HG03520 (cell line): Measurements from ENCODE around the gene LSM5.

ENCODE experiments used
- ATAC-seq: cut with Tn5 transposase; IDR thresholded peaks from one replicate; pipeline ENCODE4 v1.9.1; 2021; ENCODE audit warnings: mild to moderate bottlenecking, moderate library complexity; ENCODE audit not compliant: unreplicated experiment

The LSM5 gene

DNA sequence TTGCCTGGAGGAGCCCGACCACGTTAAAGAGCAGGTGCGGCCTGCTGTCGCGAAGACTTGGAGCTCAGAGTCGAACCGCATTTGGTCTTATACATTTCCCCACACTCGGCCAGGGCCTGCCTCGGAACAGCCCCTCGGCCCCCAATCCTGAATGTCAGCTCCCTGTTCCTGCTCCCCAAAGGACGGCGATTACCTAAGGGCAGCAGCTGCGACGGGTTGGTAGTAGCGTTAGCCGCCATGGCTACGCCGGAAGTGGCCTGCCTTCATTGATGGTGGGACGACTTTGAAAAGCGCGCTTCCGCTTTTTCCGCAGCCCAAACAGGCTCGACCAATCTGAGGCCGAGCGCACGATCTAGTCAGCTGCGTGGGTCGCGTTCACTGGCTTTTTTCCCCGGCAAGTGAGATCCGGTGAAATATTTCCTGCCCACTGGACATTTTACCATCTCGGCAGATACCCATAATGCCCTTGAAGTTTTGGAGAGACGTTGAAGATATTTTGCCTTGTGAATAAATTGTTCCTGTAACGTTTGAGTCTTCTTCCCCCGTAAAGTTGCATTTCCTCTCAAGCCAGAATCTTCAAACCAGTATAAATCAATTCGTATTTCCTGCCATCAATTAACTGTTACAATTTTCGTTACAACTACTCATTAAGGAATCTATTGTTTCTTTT lies at the start of gene LSM5:
TSS of gene LSM5 (minus strand) at position 254 of the 670 bp plus-strand sequence. CDS start at position 239, 15 bp downstream.
- ATAC-seq: peak; percentile 87

DNA sequence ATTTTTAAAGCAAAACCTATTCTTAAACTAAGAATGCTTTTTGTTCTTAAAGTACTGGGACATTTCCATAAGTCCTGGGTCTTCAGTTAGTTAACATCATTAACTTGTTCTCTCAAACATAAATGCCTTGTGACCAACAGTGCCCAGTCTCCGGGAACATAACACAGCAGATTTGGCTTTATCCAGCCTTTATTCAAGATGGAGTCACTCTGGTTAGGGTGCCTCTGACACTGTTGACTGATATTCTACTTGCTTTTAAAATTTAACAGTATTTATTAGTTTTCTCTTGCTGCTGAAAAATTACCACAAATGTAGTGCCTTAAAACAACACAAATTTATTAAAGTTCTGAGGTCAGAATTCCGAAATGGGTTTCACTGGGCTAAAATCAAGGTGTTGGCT lies 49.2 kb upstream of the LSM5 start:
- no peak for ATAC-seq

DNA sequence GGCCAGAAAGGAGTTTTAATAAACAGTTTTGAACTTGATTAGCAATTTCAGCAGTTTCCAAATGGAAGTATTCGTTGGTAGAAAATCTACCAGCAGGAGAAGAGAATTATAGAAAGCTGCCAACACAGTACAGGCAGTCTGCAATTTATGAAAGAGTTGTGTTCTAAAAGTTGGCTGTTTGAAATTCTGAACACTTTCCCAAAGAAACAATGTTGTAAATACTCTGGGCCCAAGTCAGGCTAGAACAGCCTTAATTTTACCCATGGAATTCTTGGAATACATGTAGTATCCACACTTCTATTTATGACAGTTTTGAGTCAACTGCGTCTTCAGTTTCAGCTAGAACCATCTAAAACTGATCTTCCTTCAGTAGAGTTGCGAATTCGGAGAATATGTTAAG lies 47.6 kb upstream of the LSM5 start:
- ATAC-seq: no peak

DNA sequence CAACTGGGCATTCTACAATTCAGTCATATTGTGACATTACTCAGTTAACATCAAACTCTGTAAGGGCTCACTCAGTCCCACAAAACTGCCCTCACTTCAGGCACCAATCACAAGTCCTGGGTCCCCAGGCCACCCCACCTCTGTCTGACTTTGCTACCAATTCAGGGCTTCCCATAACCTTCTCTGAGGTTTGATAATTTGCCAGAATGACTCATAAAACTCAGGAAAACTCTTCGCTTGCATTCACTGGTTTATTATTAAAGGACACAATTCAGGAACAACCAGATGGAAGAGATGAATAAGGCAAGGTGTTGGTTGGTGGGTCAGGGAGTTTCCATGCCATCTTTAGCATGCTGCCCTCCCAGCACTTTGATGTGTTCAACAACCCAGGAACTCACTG lies 46.4 kb upstream of the LSM5 start:
- no peak for ATAC-seq

DNA sequence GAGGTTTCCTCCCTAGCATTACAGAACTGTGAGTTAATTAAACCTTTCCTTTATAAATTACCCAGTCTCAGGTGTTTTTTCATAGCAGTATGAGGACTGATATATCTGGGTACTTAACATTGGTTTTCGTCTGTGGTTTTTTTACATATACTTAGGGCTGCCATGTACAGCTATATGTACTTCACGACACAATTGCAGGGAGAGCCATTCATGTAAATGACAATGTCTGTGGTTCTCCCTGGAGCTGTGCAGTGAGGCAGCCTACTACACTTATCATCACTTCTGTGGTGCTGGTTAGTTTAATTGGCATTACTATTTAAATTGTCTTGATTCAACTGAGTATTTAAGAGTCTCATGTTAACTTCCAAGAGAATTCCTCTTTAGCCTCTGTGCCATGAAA lies 45.8 kb upstream of the LSM5 start:
- ATAC-seq: no peak

DNA sequence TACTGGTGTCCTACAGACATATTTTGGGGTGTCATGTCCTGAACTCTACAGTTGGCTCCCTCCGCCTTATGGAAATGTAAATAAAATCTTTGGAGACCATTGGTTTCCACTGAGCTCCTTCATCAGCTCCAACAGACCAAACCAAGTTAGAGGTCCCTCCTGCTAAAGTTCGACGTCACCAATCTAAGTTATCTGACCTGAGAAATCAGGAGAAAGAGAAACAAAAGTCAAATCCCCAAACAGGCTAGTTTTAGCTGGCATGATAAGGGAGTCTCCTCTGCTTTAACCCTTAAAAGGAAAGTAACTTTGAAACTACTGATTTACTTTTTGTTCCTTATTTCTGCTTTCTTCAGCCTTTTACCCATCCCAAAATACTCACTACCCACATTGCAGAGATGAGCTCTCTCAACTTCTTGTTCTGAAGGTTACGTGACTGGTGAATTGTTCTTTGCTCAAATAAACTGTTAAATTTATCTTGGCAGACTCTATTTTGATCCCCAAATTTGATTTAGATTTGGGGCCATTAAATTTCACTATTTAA lies 45.1 kb upstream of the LSM5 start:
- no peak for ATAC-seq

DNA sequence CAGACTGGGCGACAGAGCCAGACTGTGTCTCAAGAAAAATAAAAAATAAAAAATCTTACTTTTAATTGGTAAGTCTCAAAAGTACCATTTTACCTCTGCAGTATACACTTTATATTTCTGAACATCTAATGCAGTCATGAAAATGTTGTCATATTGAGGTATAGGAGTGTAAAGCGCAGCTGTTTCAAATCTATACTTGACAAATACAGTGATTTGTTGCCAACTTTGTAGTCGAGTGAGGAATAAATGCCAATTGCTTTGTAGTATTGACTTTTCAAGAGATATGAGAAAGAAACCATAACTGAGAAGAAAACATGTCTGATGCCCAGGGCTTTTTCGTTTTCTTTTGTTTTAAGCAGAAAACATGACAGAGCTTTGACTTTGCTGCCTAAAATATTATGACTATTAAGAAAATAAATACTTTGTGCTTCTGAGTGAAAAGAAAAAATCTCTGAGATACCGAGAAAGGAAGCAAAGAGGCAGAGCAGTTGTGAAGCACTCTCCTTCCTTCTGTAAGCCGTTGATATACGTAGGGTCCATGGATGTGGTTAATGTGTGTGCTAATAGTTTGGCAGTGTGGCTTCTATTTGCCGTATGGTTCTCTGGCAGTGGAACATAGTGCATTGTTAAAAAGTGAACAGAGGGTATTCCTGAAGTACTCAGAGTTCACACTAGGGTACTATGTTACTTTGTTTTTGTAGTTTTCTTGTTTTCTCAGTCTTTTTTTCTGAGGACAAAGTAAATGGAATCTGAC lies 43.3 kb upstream of the LSM5 start:
- no peak for ATAC-seq

DNA sequence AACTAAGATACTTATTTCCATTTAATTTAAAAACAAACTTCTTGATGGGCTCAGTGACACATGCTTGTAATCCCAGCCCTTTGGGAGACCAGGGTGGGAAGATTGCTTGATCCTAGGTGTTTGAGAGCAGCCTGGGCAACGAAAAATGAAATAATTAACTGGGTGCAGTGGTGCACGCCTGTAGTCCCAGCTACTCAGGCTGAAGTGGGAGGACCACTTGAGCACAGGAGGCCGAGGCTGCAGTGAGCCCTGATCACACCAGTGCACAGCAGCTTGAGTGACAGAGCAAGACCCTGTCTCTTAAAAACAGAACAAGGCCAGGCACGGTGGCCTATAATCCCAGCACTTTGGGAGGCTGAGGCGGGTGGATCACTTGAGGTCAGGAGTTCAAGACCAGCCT lies 42.5 kb upstream of the LSM5 start:
- ATAC-seq: no peak

DNA sequence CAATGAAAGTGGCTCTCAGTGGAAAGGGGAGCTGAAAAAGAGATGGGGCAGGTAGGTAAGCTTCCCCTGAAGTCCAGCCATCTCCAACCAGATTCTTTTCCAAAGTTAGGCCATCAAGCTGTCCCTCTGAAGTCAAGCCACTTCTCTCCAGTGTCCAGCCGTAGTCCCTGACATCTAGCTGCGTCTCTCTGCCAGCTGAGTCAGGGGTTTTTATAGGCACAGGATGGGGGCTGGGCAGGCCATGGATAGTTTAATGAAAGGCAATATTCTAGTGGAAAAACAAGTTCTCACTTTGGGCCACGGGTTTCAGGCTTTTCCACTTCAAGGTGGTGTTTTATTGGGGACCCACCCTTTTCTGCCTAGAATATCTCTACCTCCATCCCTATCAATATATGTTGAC lies 41.9 kb upstream of the LSM5 start:
- no peak for ATAC-seq

DNA sequence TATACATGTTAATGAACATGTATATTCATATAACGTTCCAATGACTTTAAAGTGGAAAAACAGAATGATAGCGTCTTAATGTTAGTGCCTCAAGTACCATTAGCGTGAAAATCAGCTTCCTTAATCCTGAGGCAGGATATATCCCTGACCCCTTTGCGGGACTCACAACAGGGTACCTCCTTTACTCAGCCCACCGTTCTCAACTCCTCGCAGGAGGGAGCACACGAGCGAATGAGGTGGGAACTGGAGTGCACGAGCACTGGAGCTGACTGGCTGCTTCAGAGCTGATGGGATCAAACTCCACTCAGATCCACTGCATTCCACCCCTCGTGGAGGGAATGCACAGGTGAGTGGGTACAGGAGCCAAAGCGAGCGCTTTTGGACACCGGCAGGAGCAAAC lies 41.2 kb upstream of the LSM5 start:
- no peak for ATAC-seq

DNA sequence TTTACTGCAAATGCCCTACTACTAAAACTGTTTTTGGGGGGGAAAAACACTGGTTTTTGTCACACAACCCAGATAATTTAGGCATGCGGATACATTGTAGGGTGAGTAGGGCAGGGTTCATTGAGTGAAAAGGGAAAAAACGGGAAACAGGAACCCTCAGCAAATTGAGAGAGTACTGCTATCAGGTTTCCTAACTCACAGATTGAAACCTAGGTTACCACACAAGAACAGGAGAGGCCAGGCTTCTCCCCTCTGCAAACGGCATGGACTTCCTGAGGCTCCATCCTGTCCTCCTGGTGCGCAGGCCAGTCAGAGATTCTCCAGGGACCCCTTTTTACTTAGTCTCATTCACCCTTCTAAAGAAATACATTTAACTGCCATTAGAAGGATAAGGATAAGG lies 35.7 kb upstream of the LSM5 start:
- ATAC-seq: no peak

DNA sequence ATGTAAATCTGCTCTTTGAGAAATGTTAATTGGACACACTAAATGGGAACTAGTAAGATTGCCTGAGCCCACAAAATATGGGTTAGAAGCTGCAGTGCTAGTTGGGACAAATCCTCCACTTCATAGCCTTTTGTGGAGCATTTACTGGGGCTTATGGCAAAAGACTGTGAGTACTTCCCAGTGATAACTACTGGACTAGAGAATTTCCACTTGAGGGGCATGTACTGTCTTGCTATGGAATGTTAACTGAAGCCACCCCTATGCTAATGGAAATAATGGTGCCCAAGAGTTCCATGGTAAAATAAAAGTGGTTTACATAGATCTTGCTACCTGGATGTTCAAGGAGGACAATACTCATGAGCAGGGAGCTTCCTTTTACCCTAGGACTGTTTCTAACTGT lies 34.5 kb upstream of the LSM5 start:
- no peak for ATAC-seq

DNA sequence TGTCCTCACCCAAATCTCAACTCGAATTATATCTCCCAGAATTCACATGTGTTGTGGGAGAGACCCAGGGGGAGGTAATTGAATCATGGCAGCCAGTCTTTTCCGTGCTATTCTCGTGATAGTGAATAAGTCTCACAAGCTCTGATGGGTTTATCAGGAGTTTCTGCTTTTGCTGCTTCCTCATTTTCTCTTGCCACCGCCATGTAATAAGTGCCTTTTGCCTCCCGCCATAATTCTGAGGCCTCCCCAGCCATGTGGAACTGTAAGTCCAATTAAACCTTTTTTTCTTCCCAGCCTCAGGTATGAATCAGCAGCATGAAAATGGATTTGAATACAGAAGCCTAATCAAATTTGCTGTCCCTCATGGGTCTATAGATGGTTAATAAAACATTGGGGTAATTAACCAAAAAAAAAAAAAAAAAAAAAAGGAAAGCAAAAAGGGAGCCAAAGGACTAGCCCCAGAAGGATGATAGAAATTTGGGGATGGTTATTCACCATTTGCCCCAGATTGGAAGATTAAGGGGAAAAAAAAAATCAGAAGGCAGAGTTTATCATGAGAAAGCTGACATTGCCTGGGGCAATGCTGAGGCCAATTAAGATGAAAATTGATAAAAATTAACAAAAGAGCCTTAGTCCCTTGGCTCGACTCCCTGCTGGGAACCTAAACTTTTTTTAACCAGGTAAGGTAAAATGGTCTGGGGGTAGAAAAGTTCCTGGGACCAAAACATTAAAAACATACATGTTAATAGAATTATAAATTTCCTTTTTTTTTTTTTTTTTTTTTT lies 32.8 kb upstream of the LSM5 start:
- no peak for ATAC-seq

DNA sequence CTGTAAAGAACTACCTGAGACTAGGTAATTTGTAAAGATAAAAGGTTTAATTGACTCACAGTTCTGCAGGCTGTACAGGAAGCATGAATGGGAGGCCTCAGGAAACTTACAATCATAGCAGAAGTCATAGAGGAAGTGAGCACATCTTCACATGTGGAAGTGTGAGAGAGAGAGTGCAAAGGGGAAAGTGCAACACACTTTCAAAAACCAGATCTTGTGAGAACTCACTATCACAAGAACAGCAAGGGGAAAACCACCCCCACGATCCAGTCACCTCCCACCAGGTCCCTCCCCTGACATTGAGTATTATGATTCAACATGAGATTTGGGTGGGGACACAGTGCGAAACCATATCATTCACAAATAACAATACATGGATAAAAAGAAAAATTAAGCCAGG lies 29.6 kb upstream of the LSM5 start:
- ATAC-seq: no peak

DNA sequence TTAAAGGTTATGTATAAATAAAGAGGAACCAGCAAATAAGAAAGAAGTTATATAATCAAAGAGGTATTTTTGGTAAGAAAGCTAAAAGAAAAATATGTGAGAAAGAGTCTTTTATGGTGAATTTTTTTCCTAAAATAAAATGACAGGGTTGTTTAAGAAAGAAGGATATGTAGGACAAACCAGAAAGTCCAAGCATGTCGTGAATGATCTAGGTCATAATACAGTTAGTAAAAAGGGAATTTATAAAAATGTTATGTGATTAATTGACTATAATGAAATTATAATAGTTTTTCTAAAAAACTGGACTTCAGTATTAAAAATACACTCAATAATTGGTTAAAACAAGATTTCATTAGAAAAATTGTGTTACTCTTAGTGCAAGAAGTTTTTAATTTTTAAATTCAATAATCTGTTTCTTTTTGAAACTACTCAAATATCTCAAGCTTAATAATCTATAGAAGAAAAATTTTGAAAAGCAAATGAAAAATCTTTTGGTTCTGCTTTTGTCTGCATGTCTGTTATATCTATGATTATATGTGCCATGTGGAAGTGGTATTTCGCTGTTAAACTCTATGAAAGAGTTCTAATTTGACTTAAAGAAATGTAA lies 28.5 kb upstream of the LSM5 start:
- no peak for ATAC-seq

DNA sequence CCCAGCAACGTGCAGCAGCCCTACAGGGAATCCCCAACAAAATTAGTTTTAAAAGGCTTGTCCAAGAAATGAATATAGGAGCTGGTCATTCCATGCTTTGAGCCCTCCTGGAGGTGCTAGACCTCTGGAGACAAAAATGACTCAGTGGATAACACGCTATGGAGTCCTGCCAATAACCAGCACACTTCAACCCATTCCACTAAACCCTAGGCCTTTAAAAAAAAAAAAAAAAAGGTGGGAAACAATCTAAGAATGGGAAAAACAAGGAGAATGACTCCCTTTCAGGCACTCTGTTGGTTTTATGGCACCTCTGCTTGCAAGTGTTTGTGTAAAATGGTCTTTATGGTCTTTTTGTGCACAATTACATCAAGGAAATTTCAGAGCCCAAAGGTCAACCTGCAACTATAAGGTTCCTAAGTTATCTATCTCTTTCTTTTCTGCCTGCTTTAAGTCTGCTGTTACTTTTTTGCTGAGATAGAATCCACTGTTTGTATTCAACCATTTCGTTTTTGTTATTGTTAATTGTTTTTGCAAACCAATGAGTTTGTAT lies 26.4 kb upstream of the LSM5 start:
- no peak for ATAC-seq

DNA sequence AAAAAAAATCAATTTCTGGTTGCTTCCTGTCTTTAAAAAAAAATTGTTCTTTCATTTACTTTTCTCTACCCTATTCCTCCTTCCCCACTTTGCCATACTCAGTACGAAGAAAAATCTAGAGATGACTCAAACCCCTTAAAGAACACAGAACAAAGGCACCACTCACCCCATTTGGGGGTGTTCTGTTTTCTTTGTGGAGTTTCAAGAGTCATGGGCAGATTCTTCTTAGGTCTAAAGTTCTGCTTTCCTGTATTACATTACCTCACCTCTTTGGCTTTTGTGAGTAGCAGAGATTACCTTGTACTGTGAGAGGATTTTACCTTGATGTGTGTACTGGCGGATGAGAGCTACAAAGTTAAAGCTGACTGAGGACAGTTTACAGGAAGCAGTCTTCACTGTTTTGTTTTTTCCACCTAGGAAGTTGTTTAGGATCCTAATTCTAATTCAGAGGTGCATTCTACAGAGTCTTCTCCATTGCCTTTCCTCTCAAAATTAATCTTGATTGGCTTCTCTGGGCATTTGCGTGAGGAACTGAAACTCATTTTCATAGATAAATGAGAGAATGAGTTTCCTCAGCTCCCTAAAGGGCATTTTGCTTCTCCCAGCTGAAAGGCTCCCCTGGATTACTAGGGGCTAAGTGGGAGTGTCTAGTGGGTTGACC lies 25.8 kb upstream of the LSM5 start:
- peak; percentile 87 for ATAC-seq

DNA sequence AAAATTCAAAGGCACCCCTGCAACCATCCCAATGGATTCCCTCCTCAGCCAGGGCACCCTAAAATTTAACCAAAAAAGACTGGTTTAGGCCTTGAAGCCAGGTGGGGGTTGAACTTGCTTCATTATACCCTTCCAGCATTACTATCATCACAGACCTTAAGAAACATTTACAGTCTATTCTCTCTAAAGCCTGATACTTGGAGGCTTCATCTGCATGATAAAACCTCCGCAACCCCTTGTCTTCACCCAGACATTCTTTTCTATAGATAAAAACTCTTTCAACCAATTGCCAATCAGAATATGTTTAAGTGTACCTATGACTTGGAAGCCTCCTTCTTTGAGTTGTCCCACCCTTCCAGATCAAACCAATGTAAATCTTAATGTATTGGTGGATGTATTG lies 23.0 kb upstream of the LSM5 start:
- ATAC-seq: no peak

DNA sequence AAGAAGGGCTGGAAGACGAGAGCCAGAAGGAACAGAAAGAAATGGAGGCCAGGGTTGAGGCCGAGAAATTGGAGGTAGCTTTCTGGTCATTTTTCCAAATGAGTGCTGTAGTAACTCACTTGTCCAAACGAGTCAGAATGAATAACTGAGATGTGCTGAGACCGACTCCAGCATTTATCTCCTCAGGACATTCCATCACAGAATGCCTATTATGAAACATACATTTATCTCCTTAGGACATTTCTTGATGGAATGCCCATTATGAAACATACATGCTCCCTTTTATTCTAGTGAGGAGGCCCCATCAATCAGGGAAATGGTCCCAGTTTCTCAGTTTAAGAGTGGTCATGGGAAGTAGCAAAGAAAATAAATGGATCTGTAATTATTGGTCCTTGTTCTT lies 21.6 kb upstream of the LSM5 start:
- ATAC-seq: no peak

DNA sequence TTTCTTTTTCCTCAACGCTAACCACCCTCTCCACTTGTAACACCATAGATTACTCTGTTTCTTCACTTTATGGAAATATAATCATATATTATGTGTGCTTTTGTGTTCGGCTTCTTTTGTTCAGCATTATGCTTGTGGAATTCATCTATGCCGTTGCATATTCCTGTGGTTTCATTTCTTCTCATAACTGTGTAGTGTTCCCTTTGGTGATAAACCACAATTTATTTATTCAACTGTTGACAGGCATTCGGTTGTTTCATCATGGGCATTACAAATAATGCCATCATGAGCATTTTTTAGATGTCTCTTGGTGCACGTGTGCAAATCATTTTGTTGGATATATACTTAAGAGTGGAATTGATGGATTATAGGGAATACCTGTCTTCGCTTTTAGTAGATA lies 17.2 kb upstream of the LSM5 start:
- no peak for ATAC-seq
